MCF 10A (cell line): ENCODE results near the gene PSMD1. TPM values are rescaled to one million over a fixed set of nuclear protein-coding genes. Genes with fewer than 3 reads are reported as not detected.

Source experiments
- BruUV-seq: library from RNA; stranded (reverse); fragments of 400-500 nt; replicated peaks from 2 replicates; lab custom pipeline; 2021; lab: Mats Ljungman, UMichigan
- CTCF ChIA-PET: fragments of 300-600 bp; sonication (Branson Sonifier 250); formaldehyde crosslinking; extraction: SDS; loops from one replicate; lab custom pipeline; 2021; ENCODE audit warnings: antibody characterized with exemption, inconsistent platforms; lab: Yijun Ruan, JAX
- POLR2A ChIA-PET: fragments of 300-600, 350-650 bp; sonication (Branson Sonifier 250); formaldehyde crosslinking; extraction: SDS; loops from one replicate; lab custom pipeline; 2020; ENCODE audit warnings: antibody characterized with exemption, inconsistent platforms; lab: Yijun Ruan, JAX
- DNase-seq: peaks from one replicate; pipeline ENCODE4 v3.0.0-alpha.2; 2018; ENCODE audit not compliant: unreplicated experiment
- H3K27ac Mint-ChIP-seq: one replicate; pipeline ENCODE4 v1.8.0; 2022; ENCODE audit warnings: mild to moderate bottlenecking, low read depth, mixed read lengths; ENCODE audit not compliant: unreplicated experiment
- H3K27me3 Mint-ChIP-seq: one replicate; pipeline ENCODE4 v1.8.0; 2022; ENCODE audit warnings: mixed read lengths; ENCODE audit not compliant: insufficient read depth, unreplicated experiment
- H3K36me3 Mint-ChIP-seq: one replicate; pipeline ENCODE4 v1.8.0; 2022; ENCODE audit warnings: mild to moderate bottlenecking, moderate library complexity, mixed read lengths; ENCODE audit not compliant: insufficient read depth, unreplicated experiment
- H3K4me1 Mint-ChIP-seq: one replicate; pipeline ENCODE4 v1.8.0; 2022; ENCODE audit warnings: mixed read lengths; ENCODE audit not compliant: insufficient read depth, unreplicated experiment
- H3K4me3 Mint-ChIP-seq: one replicate; pipeline ENCODE4 v1.8.0; 2022; ENCODE audit warnings: mild to moderate bottlenecking, moderate library complexity, mixed read lengths; ENCODE audit not compliant: unreplicated experiment
- H3K9me3 Mint-ChIP-seq: one replicate; pipeline ENCODE4 v1.8.0; 2022; ENCODE audit warnings: mixed read lengths; ENCODE audit not compliant: unreplicated experiment
- CTCF ChIP-seq: fragments of 200-600 bp; IDR thresholded peaks from one replicate; pipeline ENCODE4 v1.8.0; 2022; ENCODE audit warnings: antibody characterized with exemption, mild to moderate bottlenecking; ENCODE audit not compliant: unreplicated experiment
- intact Hi-C: fragments of 100-400 bp; cut with micrococcal nuclease; formaldehyde crosslinking; loops from 2 replicates; pipeline ENCODE4 v1.14.1; 2022
- total RNA-seq: library from RNA; stranded (reverse); gene quantifications from 2 replicates; pipeline ENCODE4 v1.2.3, GENCODE V29; 2022

Gene PSMD1
- total RNA-seq, 1 experiment from 2014 or later: 88.5 TPM

- no peak for TF ChIP-seq CTCF
- DNase-seq: no peak
- intact Hi-C loops: no loop called here
- no TSS peak for BruUV-seq
- Mint-ChIP-seq H3K36me3 (peaks cover 43% of the 10 kb centered on the region), H3K4me3 (no peak overlapping the region), H3K27ac (no peak overlapping the region), H3K9me3 (no peaks in the 10 kb centered on the region), H3K4me1 (no peaks in the 10 kb centered on the region), H3K27me3 (no peaks in the 10 kb centered on the region)
- ChIA-PET POLR2A (no interaction called here), CTCF (interaction anchor here (0.5 to 1.9 kb wide), 4 partner anchors 7 to 186 kb away, joined by 3 to 7 read pairs (median 4); no protein-coding TSS in a partner anchor)
Measured at GRCh38 chr2:231219289-231219688, 162.6 kb downstream of the PSMD1 start.

- Mint-ChIP-seq H3K4me1 (no peaks in the 10 kb centered on the region), H3K36me3 (peaks cover 37% of the 10 kb centered on the region), H3K9me3 (no peaks in the 10 kb centered on the region), H3K27me3 (no peaks in the 10 kb centered on the region), H3K4me3 (no peak overlapping the region), H3K27ac (no peak overlapping the region)
- BruUV-seq: no TSS peak
- no peak for TF ChIP-seq CTCF
- no peak for DNase-seq
- intact Hi-C loops: no loop called here
- POLR2A ChIA-PET: no interaction called here
- CTCF ChIA-PET: interaction anchor here (10.6 kb wide), 1 partner anchor 188 kb away, joined by 156 read pairs; no protein-coding TSS in a partner anchor
Measured at GRCh38 chr2:231221761-231222160, 165.1 kb downstream of the PSMD1 start.

Other genes with a start within 250 kb of the PSMD1 start
- 20.4 and 21.9 TPM in 2 replicates for gene ITM2C, start 191.9 kb upstream of the PSMD1 start, total RNA-seq
- gene GPR55, start 131.6 kb upstream of the PSMD1 start, total RNA-seq: not detected in 2 replicates
- gene SPATA3, start 60.7 kb upstream of the PSMD1 start, total RNA-seq: not detected in 2 replicates
- gene C2orf72, start 19.3 kb upstream of the PSMD1 start, total RNA-seq: not detected in 2 replicates
- not detected in 2 replicates for gene HTR2B, start 68.2 kb downstream of the PSMD1 start, total RNA-seq
- 16.5 and 19.8 TPM in 2 replicates for gene ARMC9, start 141.8 kb downstream of the PSMD1 start, total RNA-seq